ENCODE measurements around the gene CHAF1B.
"Not testable (repeated sequence)": the region's sequence is repeated elsewhere in the genome, so short reads cannot be mapped to it uniquely, and the experiment has no call there.

The CHAF1B gene

GRCh38 chr21:36386031-36386642, 945 bp downstream of the CHAF1B start:
- no peak for TF ChIP-seq PAX5 (IDR thresholded peaks at IDR 0.05; ENCODE audit: insufficient read depth, low read length, severe bottlenecking)
- no peak for TF ChIP-seq POU2F2 (IDR thresholded peaks at IDR 0.05; ENCODE audit: low read depth, low read length)
- TF ChIP-seq POLR2AphosphoS5 (IDR thresholded peaks at IDR 0.05; ENCODE audit: low read depth, low read length) = no peak
- no peak for TF ChIP-seq TAF1 (IDR thresholded peaks at IDR 0.05; ENCODE audit: low read depth, low read length)
- TF ChIP-seq POLR2A (IDR thresholded peaks at IDR 0.05; ENCODE audit: low read depth, low read length) = no peak
- TF ChIP-seq SPI1 (IDR thresholded peaks at IDR 0.05; ENCODE audit: low read depth, low read length) = no peak
- FAIRE-seq = no peak
- no peak for DNase-seq (ENCODE audit: insufficient read length, low spot score)

DNA sequence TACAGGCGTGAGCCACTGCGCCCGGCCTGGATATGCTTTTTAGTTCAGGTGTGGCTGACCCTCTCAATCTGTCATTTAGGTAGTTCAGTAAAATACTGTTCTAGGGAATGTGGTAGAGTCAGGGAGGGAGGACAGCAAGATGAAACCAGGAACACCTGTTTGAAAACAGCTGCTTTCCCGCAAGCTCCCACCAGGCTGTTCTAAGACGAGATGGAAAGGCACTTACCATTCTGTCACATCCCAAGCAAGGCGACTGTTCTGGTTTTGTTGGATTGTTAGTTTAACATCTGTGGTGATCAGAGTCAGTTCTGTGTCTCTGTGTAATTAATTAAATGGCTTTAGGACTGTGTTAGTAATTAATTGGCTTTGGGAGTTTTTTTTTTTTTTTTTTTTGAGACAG, 2.9 kb downstream of the CHAF1B start:
- FAIRE-seq (no peak), DNase-seq (ENCODE audit: insufficient read length, low spot score) (no peak)
- TF ChIP-seq TAF1 (IDR thresholded peaks at IDR 0.05; ENCODE audit: low read depth, low read length) = no peak
- no peak for TF ChIP-seq POU2F2 (IDR thresholded peaks at IDR 0.05; ENCODE audit: low read depth, low read length)
- TF ChIP-seq POLR2A (IDR thresholded peaks at IDR 0.05; ENCODE audit: low read depth, low read length) = no peak
- no peak for TF ChIP-seq SPI1 (IDR thresholded peaks at IDR 0.05; ENCODE audit: low read depth, low read length)
- no peak for TF ChIP-seq PAX5 (IDR thresholded peaks at IDR 0.05; ENCODE audit: insufficient read depth, low read length, severe bottlenecking)
- TF ChIP-seq POLR2AphosphoS5 (IDR thresholded peaks at IDR 0.05; ENCODE audit: low read depth, low read length) = no peak

- FAIRE-seq (no peak), DNase-seq (ENCODE audit: insufficient read length, low spot score) (no peak)
- no peak for TF ChIP-seq POLR2AphosphoS5 (IDR thresholded peaks at IDR 0.05; ENCODE audit: low read depth, low read length)
Measured at GRCh38 chr21:36388835-36389234, 3.6 kb downstream of the CHAF1B start.

GRCh38 chr21:36391649-36392048, 6.5 kb downstream of the CHAF1B start:
- DNase-seq (ENCODE audit: insufficient read length, low spot score); FAIRE-seq: not testable (repeated sequence)

DNA sequence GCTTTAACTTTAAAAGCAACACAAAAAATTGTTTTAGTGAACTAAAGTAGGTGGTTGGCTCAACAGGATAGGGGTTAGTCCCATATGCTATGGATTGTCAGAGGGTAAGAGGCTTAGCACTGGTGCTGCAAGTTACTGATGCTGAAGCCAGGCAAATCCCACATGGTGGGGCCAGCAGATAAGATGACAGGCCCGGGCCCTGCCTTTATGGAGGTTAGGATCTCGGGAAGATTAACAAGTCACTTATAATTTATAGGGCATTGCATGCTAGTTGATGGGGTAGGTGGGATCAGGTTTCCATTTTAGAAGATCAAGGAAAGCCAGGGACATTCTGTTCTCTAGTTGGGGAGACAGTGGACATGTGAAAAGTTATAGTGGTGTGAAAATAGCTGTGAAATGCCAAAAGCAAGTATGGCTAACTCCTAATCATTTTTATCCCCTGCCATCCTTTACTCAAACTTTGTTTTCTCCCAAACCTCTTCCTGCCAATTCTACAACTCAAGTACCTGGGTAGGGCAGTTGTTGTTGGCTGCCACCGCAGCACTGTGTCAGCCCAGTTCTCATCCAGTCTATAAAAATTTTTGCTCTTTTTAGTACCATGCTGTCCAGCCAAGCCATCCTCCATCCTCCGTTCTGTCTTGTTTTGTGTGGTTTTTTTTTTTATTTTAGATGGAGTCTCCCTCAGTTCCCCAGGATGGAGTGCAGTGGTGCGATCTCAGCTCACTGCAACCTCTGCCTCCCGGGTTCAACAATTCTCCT, 10.3 kb downstream of the CHAF1B start:
- TF ChIP-seq POU2F2 (IDR thresholded peaks at IDR 0.05; ENCODE audit: low read depth, low read length) (no peak), SPI1 (IDR thresholded peaks at IDR 0.05; ENCODE audit: low read depth, low read length) (no peak), POLR2A (IDR thresholded peaks at IDR 0.05; ENCODE audit: low read depth, low read length) (no peak), TAF1 (IDR thresholded peaks at IDR 0.05; ENCODE audit: low read depth, low read length) (no peak), PAX5 (IDR thresholded peaks at IDR 0.05; ENCODE audit: insufficient read depth, low read length, severe bottlenecking) (no peak), POLR2AphosphoS5 (IDR thresholded peaks at IDR 0.05; ENCODE audit: low read depth, low read length) (no peak)
- FAIRE-seq = no peak

DNA sequence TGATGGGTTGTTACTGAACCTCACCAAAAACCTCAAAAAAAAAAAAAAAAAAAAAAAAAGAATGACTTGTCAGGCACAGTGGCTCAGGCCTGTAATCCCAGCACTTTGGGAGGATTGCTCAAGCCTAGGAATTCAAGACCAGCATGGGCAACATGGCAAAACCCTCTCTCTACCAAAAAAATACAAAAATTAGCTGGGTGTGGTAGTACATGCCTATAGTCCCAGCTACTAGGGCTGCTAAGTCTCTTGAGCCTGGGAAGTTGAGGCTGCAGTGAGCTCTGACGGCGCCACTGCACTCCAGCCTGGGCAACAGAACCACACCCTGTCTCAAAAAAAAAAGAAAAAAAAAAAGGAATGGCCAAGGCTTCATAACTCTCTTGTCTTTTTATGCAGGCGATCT, 11.1 kb downstream of the CHAF1B start:
- FAIRE-seq (no peak), DNase-seq (ENCODE audit: insufficient read length, low spot score) (no peak)
- no peak for TF ChIP-seq PAX5 (IDR thresholded peaks at IDR 0.05; ENCODE audit: insufficient read depth, low read length, severe bottlenecking)
- TF ChIP-seq TAF1 (IDR thresholded peaks at IDR 0.05; ENCODE audit: low read depth, low read length) = no peak
- TF ChIP-seq SPI1 (IDR thresholded peaks at IDR 0.05; ENCODE audit: low read depth, low read length) = no peak
- TF ChIP-seq POLR2A (IDR thresholded peaks at IDR 0.05; ENCODE audit: low read depth, low read length) = no peak
- no peak for TF ChIP-seq POLR2AphosphoS5 (IDR thresholded peaks at IDR 0.05; ENCODE audit: low read depth, low read length)
- TF ChIP-seq POU2F2 (IDR thresholded peaks at IDR 0.05; ENCODE audit: low read depth, low read length) = no peak

More for the DNA sequence above, 10.3 kb downstream of the CHAF1B start:
- DNase-seq (ENCODE audit: insufficient read length, low spot score) = no peak

DNA sequence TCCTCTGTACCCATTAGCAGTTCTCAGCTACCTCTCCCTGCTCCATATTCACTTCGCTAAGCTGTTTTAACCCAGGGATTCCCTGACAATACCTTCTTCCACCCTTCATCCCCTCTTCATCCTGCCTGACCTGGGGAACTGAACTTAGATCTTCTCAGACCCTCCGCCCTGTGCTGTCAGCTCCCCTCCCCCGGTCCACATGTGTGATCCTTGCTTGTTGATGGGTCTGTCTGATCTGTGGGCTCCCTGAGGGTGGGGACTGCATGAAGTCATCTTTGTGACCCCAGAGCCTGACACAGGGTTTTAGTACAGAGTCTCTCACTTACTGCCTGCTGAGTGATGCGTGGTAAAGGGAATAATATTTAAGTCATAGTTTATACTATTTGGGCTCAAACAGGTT, 11.8 kb downstream of the CHAF1B start:
- DNase-seq (ENCODE audit: insufficient read length, low spot score) = no peak
- TF ChIP-seq TAF1 (IDR thresholded peaks at IDR 0.05; ENCODE audit: low read depth, low read length) = no peak
- no peak for TF ChIP-seq POU2F2 (IDR thresholded peaks at IDR 0.05; ENCODE audit: low read depth, low read length)
- TF ChIP-seq PAX5 (IDR thresholded peaks at IDR 0.05; ENCODE audit: insufficient read depth, low read length, severe bottlenecking) = no peak
- TF ChIP-seq POLR2A (IDR thresholded peaks at IDR 0.05; ENCODE audit: low read depth, low read length) = no peak
- TF ChIP-seq POLR2AphosphoS5 (IDR thresholded peaks at IDR 0.05; ENCODE audit: low read depth, low read length) = no peak
- no peak for TF ChIP-seq SPI1 (IDR thresholded peaks at IDR 0.05; ENCODE audit: low read depth, low read length)
- no peak for FAIRE-seq

DNA sequence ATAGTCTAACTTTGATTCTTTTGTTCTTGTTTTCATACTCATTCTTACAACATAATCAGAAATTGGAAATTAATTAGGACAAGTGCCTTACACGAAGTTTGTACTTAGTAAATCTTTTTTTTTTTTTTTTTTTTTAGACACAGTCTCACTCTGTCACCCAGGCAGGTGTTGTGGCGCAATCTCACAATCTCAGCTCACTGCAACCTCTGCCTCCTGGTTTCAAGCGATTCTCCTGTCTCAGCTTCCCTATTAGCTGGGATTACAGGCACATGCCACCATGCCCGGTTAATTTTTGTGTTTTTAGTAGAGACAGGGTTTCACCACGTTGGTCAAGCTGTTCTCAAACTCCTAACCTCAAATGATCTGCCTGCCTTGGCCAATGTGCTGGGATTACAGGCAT, 12.4 kb downstream of the CHAF1B start:
- no peak for DNase-seq (ENCODE audit: insufficient read length, low spot score)
- FAIRE-seq = no peak
- TF ChIP-seq SPI1 (IDR thresholded peaks at IDR 0.05; ENCODE audit: low read depth, low read length) = no peak
- TF ChIP-seq POLR2A (IDR thresholded peaks at IDR 0.05; ENCODE audit: low read depth, low read length) = no peak
- no peak for TF ChIP-seq POU2F2 (IDR thresholded peaks at IDR 0.05; ENCODE audit: low read depth, low read length)
- TF ChIP-seq POLR2AphosphoS5 (IDR thresholded peaks at IDR 0.05; ENCODE audit: low read depth, low read length) = no peak
- TF ChIP-seq PAX5 (IDR thresholded peaks at IDR 0.05; ENCODE audit: insufficient read depth, low read length, severe bottlenecking) = no peak
- TF ChIP-seq TAF1 (IDR thresholded peaks at IDR 0.05; ENCODE audit: low read depth, low read length) = no peak

DNA sequence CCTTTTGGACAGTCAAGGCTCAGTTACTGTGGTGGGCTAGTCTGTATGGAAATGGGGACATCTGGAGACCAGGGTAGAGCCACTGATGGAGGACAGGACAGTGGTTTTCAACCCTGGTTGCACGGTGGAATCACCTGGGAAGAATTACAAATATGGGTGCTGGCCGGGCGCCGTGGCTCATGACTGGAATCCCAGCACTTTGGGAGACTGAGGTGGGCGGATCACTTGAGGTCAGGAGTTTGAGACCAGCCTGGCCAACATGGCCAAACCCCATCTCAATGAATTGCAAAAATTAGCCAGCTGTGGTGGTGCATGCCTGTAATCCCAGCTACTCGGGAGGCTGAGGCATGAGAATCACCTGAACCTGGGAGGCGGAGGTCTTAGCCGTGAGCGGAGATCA, 14.5 kb downstream of the CHAF1B start:
- FAIRE-seq; DNase-seq (ENCODE audit: insufficient read length, low spot score): not testable (repeated sequence)

GRCh38 chr21:36400719-36401118, 15.5 kb downstream of the CHAF1B start:
- no peak for DNase-seq (ENCODE audit: insufficient read length, low spot score)

More at GRCh38 chr21:36400719-36401118, 15.5 kb downstream of the CHAF1B start:
- no peak for FAIRE-seq
- no peak for TF ChIP-seq TAF1 (IDR thresholded peaks at IDR 0.05; ENCODE audit: low read depth, low read length)
- no peak for TF ChIP-seq PAX5 (IDR thresholded peaks at IDR 0.05; ENCODE audit: insufficient read depth, low read length, severe bottlenecking)
- TF ChIP-seq SPI1 (IDR thresholded peaks at IDR 0.05; ENCODE audit: low read depth, low read length) = no peak
- no peak for TF ChIP-seq POU2F2 (IDR thresholded peaks at IDR 0.05; ENCODE audit: low read depth, low read length)
- TF ChIP-seq POLR2A (IDR thresholded peaks at IDR 0.05; ENCODE audit: low read depth, low read length) = no peak
- TF ChIP-seq POLR2AphosphoS5 (IDR thresholded peaks at IDR 0.05; ENCODE audit: low read depth, low read length) = no peak

All from GM12891 (cell line).